Mammary epithelial cell (primary cell): ENCODE results near the gene C2CD3.
"Not testable (repeated sequence)": the region's sequence is repeated elsewhere in the genome, so short reads cannot be mapped to it uniquely, and the experiment has no call there.

Experiments
- CTCF ChIP-seq, 2 donors: IDR thresholded peaks in 1 of 2; conservative IDR thresholded peaks in 1 of 2; 2 replicates each; pipeline ENCODE4 v1.5.1; 2011 to 2012; ENCODE audit warnings: inconsistent platforms in 2 of 2, low read length in 2 of 2, mild to moderate bottlenecking in 2 of 2, control low read depth in 1 of 2, low read depth in 1 of 2; ENCODE audit not compliant: insufficient read depth in 1 of 2; ENCODE audit errors: extremely low read depth in 1 of 2
- EZH2 ChIP-seq: IDR thresholded peaks from 2 replicates; pipeline ENCODE4 v1.6.1; 2012; ENCODE audit warnings: low read length, inconsistent platforms, borderline replicate concordance

GRCh38 chr11:74061599-74061998 is 109.2 kb downstream of the C2CD3 start:
- TF ChIP-seq CTCF (conservative IDR thresholded peaks at IDR 0.05 in 1 of 2, IDR thresholded peaks at IDR 0.05 in 1 of 2; ENCODE audit: extremely low read depth in 1 of 2, insufficient read depth in 1 of 2, low read depth in 1 of 2, low read length in 2 of 2); EZH2: not testable (repeated sequence)
